ENCODE measurements around the gene KCNH5.

GRCh38 chr14:62718629-62719028, 326.6 kb downstream of the KCNH5 start:
- no peak for TF ChIP-seq POLR2A (IDR thresholded peaks at IDR 0.05; ENCODE audit: low read length)
- no peak for TF ChIP-seq GATA1 (IDR thresholded peaks at IDR 0.05; ENCODE audit: low read depth, low read length)

All from erythroblast (primary cell).